Panc1 (cell line): ENCODE data around the gene NOL3. TPM values are rescaled to one million over a fixed set of nuclear protein-coding genes. Genes with fewer than 3 reads are reported as not detected.

ENCODE experiments used
- ATAC-seq: fragments of 200-7000 bp; cut with Tn5 transposase; 2 replicates; pipeline ENCODE4 v1.9.1; 2020; ENCODE audit warnings: mild to moderate bottlenecking, moderate library complexity
- BruUV-seq: library from RNA; stranded (reverse); fragments of 400-500 nt; replicated peaks from 2 replicates; lab custom pipeline; 2021; lab: Mats Ljungman, UMichigan
- CTCF ChIA-PET: fragments of 300-600 bp; sonication (Branson Sonifier 250); formaldehyde crosslinking; loops from one replicate; lab custom pipeline; 2022; ENCODE audit warnings: antibody characterized with exemption; lab: Charles Lee
- POLR2A ChIA-PET: fragments of 300-600 bp; sonication (Branson Sonifier 250); formaldehyde crosslinking; loops from one replicate; lab custom pipeline; 2022; ENCODE audit warnings: antibody characterized with exemption; lab: Charles Lee
- DNase-seq: peaks from one replicate; pipeline ENCODE4 v3.0.0-alpha.2; 2010; ENCODE audit warnings: low read depth, low spot score
- H3K27ac ChIP-seq: 2 replicates; pipeline ENCODE4 v1.5.1; 2011; ENCODE audit warnings: mild to moderate bottlenecking, low read length, inconsistent platforms
- H3K27me3 ChIP-seq: fragments of 200-500 bp; sonication (Bioruptor generic); 2 replicates; pipeline ENCODE4 v1.6.0; 2014; ENCODE audit warnings: low read length, inconsistent platforms; ENCODE audit not compliant: control insufficient read depth, insufficient read depth
- H3K36me3 ChIP-seq: fragments of 200-500 bp; sonication (Bioruptor generic); 2 replicates; pipeline ENCODE4 v1.5.1; 2014; ENCODE audit warnings: inconsistent platforms, mild to moderate bottlenecking, low read length, moderate library complexity; ENCODE audit not compliant: control insufficient read depth, insufficient read depth
- H3K4me1 ChIP-seq: 2 replicates; pipeline ENCODE4 v1.5.1; 2011; ENCODE audit warnings: inconsistent platforms, mild to moderate bottlenecking, low read length, moderate library complexity; ENCODE audit not compliant: control insufficient read depth, insufficient read depth
- H3K4me3 ChIP-seq, 2 experiments: 2 replicates each; pipeline ENCODE4 v1.5.1; 2011 to 2012; ENCODE audit warnings: low read depth in 2 of 2, low read length in 2 of 2, mild to moderate bottlenecking in 2 of 2, inconsistent platforms in 1 of 2, moderate library complexity in 1 of 2
- H3K9me3 ChIP-seq: fragments of 200-500 bp; sonication (Bioruptor generic); 2 replicates; pipeline ENCODE4 v1.5.1; 2014; ENCODE audit warnings: low read depth, mild to moderate bottlenecking, inconsistent platforms, low read length, moderate library complexity; ENCODE audit not compliant: control insufficient read depth, insufficient read depth
- CTCF ChIP-seq: fragments of 450-650 bp; IDR thresholded peaks from 2 replicates; pipeline ENCODE4 v1.5.1; 2017; ENCODE audit warnings: mild to moderate bottlenecking
- POLR2AphosphoS5 ChIP-seq: IDR thresholded peaks from 2 replicates; pipeline ENCODE4 v1.6.1; 2012; ENCODE audit warnings: mild to moderate bottlenecking, low read depth, low read length, moderate library complexity
- REST ChIP-seq, 2 experiments: IDR thresholded peaks; 2 replicates each; pipeline ENCODE4 v1.6.1; 2011 to 2012; ENCODE audit warnings: low read depth in 2 of 2, control low read depth in 1 of 2, low read length in 1 of 2, mild to moderate bottlenecking in 1 of 2, moderate library complexity in 1 of 2; ENCODE audit not compliant: insufficient read depth in 1 of 2
- SIN3A ChIP-seq: IDR thresholded peaks from 2 replicates; pipeline ENCODE4 v1.6.1; 2012; ENCODE audit warnings: low read depth, mild to moderate bottlenecking, low read length, moderate library complexity, borderline replicate concordance; ENCODE audit not compliant: insufficient read depth
- TCF7L2 ChIP-seq: IDR thresholded peaks from 2 replicates; pipeline ENCODE4 v1.6.1; 2011; ENCODE audit warnings: mild to moderate bottlenecking, low read depth, low read length, inconsistent platforms
- in situ Hi-C: cut with HindIII; loops from 2 replicates; pipeline ENCODE4 v1.10.0; 2016; ENCODE audit warnings: low sequenced_read_pairs, low pct_unique_long_range_greater_than_20kb
- intact Hi-C: fragments of 100-400 bp; cut with micrococcal nuclease; formaldehyde crosslinking; loops from one replicate; pipeline ENCODE4 v1.10.0; 2022; ENCODE audit not compliant: unreplicated experiment
- total RNA-seq: library from RNA; stranded (reverse); gene quantifications from one replicate; pipeline ENCODE4 v1.2.1, GENCODE V29; 2021; ENCODE audit not compliant: unreplicated experiment

NOL3 gene
- total RNA-seq, 1 experiment from 2014 or later, result 27.9 TPM

GRCh38 chr16:67158637-67159600, 11.4 kb upstream of the NOL3 start:
- intact Hi-C loops, result loop anchor here (10.0 kb wide), 2 partner anchors 144 to 184 kb away; no protein-coding TSS in a partner anchor
- in situ Hi-C loops, result no loop called here
- TF ChIP-seq CTCF (no peak), TCF7L2 (no peak), POLR2AphosphoS5 (no peak)
- no TSS peak for BruUV-seq
- peak overlapping the region; percentile 65 for H3K27ac ChIP-seq
- ChIA-PET POLR2A (no interaction called here), CTCF (no interaction called here)
- no peaks in the 10 kb centered on the region for H3K36me3 ChIP-seq
- H3K4me1 ChIP-seq, result peaks cover 3% of the 10 kb centered on the region; the same call in 1 of the 2 replicates
- H3K27me3 ChIP-seq, result no peaks in the 10 kb centered on the region
- H3K4me3 ChIP-seq, result peak overlapping the region; percentile 71 to 80
- ATAC-seq (peak; percentile 43), DNase-seq (no peak)
- no peaks in the 10 kb centered on the region for H3K9me3 ChIP-seq

- peak overlapping the region; percentile 55; the same call in 1 of the 2 replicates for H3K27ac ChIP-seq
- intact Hi-C loops (no loop called here), in situ Hi-C loops (no loop called here)
- no peaks in the 10 kb centered on the region for H3K36me3 ChIP-seq
- no peaks in the 10 kb centered on the region for H3K27me3 ChIP-seq
- H3K4me1 ChIP-seq, result no peaks in the 10 kb centered on the region
- H3K9me3 ChIP-seq, result no peaks in the 10 kb centered on the region
- peak overlapping the region; percentile 71 to 80 for H3K4me3 ChIP-seq
- BruUV-seq, result no TSS peak
- POLR2A ChIA-PET, result no interaction called here
- DNase-seq (no peak), ATAC-seq (no peak)
- TF ChIP-seq CTCF, result no peak
- TF ChIP-seq TCF7L2, result no peak
- no peak for TF ChIP-seq POLR2AphosphoS5
- TF ChIP-seq SIN3A, result no peak
- TF ChIP-seq REST (IDR thresholded peaks at IDR 0.05; ENCODE audit: insufficient read depth in 1 of 2, low read depth in 2 of 2, low read length in 1 of 2), result no peak
- CTCF ChIA-PET, result no interaction called here
Observed at GRCh38 chr16:67161595-67162058, 8.7 kb upstream of the NOL3 start.
